Measurements from ENCODE around the gene CCM2. TPM values are rescaled to one million over a fixed set of nuclear protein-coding genes. Genes with fewer than 3 reads are reported as not detected.
"Not testable (repeated sequence)": the region's sequence is repeated elsewhere in the genome, so short reads cannot be mapped to it uniquely, and the experiment has no call there.

Gene CCM2
- total RNA-seq, 1 donor from 2014 or later: 30.3 TPM

- intact Hi-C loops (cut with DNase I): no loop called here
- DNase-seq (no peak), ATAC-seq (ENCODE audit: poor library complexity) (peak; percentile 22)
Observed at GRCh38 chr7:45021604-45022296, 21.7 kb downstream of the CCM2 start.

DNA sequence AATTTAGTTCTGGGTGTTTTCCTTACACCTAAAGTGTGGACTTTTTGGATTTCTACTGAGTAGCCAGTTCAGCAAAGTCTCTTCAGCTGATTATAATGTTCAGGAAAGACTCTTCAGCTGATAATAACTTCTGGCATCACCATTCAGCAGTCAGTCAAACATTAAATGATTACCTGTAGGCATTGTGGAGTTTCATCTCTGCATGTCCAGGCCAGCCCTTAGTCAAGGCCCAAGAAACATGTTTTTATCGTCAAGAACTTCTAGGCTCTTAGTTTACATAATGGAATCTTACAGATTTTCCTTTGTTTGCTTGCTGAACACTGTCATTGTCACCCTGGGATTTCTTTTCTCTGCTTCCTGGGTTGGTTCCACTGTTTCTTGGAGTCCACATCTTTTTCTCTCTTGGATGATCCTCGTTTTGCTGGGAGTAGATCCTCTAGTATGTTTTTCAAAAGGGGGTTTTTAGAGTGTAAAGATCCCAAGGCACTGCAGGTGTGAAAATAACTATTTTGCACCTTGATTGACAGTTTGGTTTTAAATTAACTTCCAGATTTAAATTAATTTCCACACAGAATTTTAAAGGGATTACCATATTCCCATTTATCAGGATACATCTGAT is 24.2 kb downstream of the CCM2 start:
- DNase-seq (no peak), ATAC-seq (ENCODE audit: poor library complexity) (no peak)
- intact Hi-C loops (cut with DNase I): no loop called here

DNA sequence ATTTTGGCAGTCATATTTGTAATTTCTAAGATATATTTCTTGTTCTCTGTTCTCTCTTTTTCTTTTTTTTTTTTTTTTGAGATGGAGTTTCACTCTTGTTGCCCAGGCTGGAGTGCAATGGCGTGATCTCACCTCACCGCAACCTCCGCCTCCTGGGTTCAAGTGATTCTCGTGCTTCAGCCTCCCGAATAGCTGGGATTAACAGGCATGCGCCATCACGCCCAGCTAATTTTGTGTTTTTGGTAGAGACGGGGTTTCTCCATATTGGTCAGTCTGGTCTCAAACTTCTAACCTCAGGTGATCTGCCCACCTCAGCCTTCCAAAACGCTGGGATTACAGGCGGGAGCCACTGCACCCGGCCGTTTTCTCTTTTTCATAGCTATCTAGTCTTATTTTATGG is 25.5 kb downstream of the CCM2 start:
- ATAC-seq (ENCODE audit: poor library complexity); intact Hi-C loops (cut with DNase I); DNase-seq: not testable (repeated sequence)

GRCh38 chr7:45026013-45026412 is 26.0 kb downstream of the CCM2 start:
- intact Hi-C loops (cut with DNase I): no loop called here
- no peak for ATAC-seq (ENCODE audit: poor library complexity)
- DNase-seq: no peak

DNA sequence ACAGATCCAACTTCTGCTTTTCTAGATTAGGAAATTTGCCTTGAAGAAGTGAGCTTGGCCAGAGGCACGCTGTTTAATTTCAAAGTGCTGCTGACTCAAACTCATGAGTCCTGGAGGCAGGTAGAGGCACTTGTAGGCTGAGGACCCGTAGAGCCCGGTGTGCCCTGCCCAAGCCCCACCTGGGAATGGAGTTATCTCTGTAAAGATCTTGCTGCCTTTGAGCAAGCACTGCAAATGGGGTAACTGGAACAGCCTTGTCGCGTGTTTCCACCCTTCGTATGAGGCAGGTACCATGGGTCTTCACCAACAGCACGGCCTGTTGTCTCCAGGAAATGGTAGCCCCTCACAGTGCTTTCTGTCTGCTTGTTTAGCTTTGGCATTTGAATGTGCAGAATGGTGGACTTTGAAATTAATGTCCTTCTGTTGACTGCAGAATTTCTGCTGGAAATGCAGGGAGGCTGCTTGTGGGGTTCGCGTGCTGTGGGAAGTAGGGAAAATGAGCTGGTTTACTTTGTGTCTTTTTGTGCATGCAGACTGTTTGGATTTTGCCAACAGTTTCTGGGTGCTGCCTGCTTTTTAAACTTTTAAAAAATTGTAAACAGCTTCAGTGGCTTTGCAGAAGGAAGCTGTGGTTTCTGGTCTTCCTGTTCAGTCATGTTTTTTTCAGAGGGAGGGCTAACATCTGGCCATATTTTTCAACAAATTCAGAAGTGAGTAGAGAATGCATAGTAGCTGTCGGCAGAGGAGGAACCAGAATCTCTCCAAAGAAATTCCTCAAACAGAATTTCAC is 27.2 kb downstream of the CCM2 start:
- ATAC-seq (ENCODE audit: poor library complexity) (peak; percentile 60), DNase-seq (no peak)
- intact Hi-C loops (cut with DNase I): no loop called here

DNA sequence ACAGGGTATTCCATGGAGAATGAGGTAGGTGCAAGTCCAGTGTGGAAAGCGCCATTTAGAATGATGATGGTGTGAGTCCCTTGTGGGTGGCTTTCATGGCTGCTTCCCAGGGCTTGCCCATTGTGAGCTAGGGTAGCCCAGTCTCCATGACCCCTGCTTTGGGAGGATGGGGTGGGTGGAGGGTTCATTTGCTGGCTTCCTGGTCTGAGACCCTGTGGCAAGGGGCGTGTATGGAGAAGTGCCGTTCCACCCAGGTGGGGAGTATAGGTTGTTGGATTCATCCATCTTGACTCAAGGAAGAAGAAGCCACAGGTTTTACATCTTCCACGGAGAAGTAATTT is 27.7 kb downstream of the CCM2 start:
- intact Hi-C loops (cut with DNase I): no loop called here
- DNase-seq (no peak), ATAC-seq (ENCODE audit: poor library complexity) (no peak)

- DNase-seq: no peak
- no peak for ATAC-seq (ENCODE audit: poor library complexity)
- intact Hi-C loops (cut with DNase I): no loop called here
Observed at GRCh38 chr7:45028138-45028919, 28.3 kb downstream of the CCM2 start.

DNA sequence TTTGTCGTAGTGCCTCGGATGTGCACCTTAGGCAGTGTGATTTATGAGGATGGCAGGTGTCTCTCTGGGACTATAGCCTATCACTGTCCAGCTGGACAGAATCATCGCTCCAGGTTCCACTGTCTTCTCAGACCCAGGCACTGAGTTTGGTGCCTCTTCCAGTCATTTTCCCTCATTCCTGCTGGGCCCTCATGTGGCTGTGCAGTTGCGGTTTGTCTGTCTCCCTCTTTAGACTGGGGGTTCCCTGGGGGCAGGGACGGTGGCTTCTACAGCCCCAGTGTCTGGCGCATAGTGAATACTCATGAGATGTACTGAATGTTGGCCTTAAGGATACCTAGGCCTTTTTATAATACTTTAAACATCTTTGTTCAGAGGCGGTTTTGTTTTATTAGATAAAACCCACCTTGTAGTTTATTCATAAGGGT is 28.9 kb downstream of the CCM2 start:
- intact Hi-C loops (cut with DNase I): no loop called here
- no peak for ATAC-seq (ENCODE audit: poor library complexity)
- no peak for DNase-seq

- no peak for ATAC-seq (ENCODE audit: poor library complexity)
- intact Hi-C loops (cut with DNase I): no loop called here
- DNase-seq: no peak
Observed at GRCh38 chr7:45031829-45032228, 31.8 kb downstream of the CCM2 start.

DNA sequence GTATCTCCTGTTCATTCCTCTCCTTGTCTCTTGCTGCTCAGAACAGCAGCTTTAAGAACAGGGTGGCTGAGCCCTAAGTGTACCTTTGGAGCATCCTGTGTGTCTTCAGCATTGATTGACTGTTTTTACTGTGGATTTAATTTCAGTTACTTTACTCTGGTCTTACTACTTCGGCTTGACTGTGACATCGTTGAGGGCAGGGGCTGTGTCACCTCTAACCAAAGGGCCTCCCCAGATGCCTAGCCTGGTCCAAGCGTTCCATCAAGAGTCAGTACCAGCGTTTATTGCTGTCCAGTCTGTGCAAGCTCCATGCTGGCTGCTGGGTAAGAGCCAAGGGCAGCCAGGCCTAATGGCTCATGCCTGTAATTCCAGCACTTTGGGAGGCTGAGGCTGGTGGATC is 32.4 kb downstream of the CCM2 start:
- ATAC-seq (ENCODE audit: poor library complexity): no peak
- intact Hi-C loops (cut with DNase I): no loop called here
- no peak for DNase-seq

GRCh38 chr7:45033261-45033930 is 33.4 kb downstream of the CCM2 start:
- ATAC-seq (ENCODE audit: poor library complexity) (no peak), DNase-seq (no peak)
- intact Hi-C loops (cut with DNase I): no loop called here

DNA sequence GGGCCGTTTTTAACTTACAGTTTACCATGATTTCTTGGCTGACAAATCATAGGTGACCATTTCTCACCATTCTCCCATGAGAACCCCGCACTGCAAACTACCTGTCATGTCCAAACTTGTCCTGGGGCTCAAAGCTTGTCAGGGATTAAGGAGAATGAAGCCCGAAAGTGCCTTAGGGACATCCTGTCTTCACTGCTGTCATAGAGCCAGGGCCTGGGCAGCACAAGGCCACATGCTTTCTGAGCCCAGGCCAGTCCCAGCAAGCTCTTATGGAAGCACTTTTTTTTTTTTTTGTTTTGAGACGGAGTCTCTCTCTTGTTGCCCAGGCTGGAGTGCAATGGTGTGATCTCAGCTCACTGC is 33.9 kb downstream of the CCM2 start:
- intact Hi-C loops (cut with DNase I): no loop called here
- peak; percentile 73 for ATAC-seq (ENCODE audit: poor library complexity)
- peak; percentile 52 for DNase-seq

- DNase-seq; ATAC-seq (ENCODE audit: poor library complexity); intact Hi-C loops (cut with DNase I): not testable (repeated sequence)
Observed at GRCh38 chr7:45034710-45035109, 34.7 kb downstream of the CCM2 start.

GRCh38 chr7:45035371-45035770 is 35.4 kb downstream of the CCM2 start:
- no peak for DNase-seq
- ATAC-seq (ENCODE audit: poor library complexity): no peak
- intact Hi-C loops (cut with DNase I): no loop called here

GRCh38 chr7:45035893-45036292 is 35.9 kb downstream of the CCM2 start:
- no peak for ATAC-seq (ENCODE audit: poor library complexity)
- intact Hi-C loops (cut with DNase I): no loop called here
- DNase-seq: no peak

GRCh38 chr7:45036317-45036716 is 36.3 kb downstream of the CCM2 start:
- ATAC-seq (ENCODE audit: poor library complexity): no peak
- no peak for DNase-seq
- intact Hi-C loops (cut with DNase I): no loop called here

DNA sequence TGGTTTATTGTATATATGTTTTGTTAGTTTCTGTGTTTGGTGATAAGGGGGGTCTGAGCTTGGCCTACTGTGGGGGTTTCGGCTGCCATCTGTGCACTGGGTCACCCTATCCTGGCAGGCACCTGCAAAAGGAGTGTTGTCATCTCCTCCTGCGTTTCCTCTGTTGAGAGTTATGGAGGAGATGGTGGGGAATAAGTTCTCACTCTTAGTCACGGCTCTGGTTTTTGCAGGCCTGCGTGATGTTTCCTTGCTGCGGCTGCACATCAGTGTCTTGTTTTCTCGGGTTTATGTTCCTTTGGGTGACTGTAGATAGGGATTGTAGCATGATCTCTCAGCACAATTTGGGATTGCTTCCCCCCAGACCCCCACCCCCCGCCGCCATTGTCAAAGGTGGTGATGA is 36.8 kb downstream of the CCM2 start:
- ATAC-seq (ENCODE audit: poor library complexity): no peak
- DNase-seq: no peak
- intact Hi-C loops (cut with DNase I): no loop called here

- ATAC-seq (ENCODE audit: poor library complexity) (no peak), DNase-seq (no peak)
- intact Hi-C loops (cut with DNase I): no loop called here
Observed at GRCh38 chr7:45037876-45038275, 37.9 kb downstream of the CCM2 start.

GRCh38 chr7:45039106-45039505 is 39.1 kb downstream of the CCM2 start:
- intact Hi-C loops (cut with DNase I): no loop called here
- ATAC-seq (ENCODE audit: poor library complexity): no peak
- no peak for DNase-seq
